Thymus (tissue), 11 donors: ENCODE data around the gene RASGRP4. TPM values are rescaled to one million over a fixed set of nuclear protein-coding genes. Genes with fewer than 3 reads are reported as not detected.

Experiments
- DNase-seq, 9 donors: peaks; one replicate each; pipeline ENCODE4 v3.0.0-alpha.2; 2013; ENCODE audit warnings: low spot score in 9 of 9, low read depth in 6 of 9, missing footprints in 1 of 9
- H3K27ac ChIP-seq, 2 donors: one replicate each; pipeline ENCODE4 v1.5.1; 2013; ENCODE audit warnings: control low read depth in 1 of 2, low read depth in 1 of 2, low read length in 1 of 2, mild to moderate bottlenecking in 1 of 2, moderate library complexity in 1 of 2
- H3K27me3 ChIP-seq, 2 donors: one replicate each; pipeline ENCODE4 v1.5.1; 2013; ENCODE audit warnings: low read length in 1 of 2; ENCODE audit not compliant: control insufficient read depth in 2 of 2, insufficient read depth in 1 of 2
- H3K36me3 ChIP-seq, 2 donors: one replicate each; pipeline ENCODE4 v1.5.1; 2013; ENCODE audit warnings: low read length in 1 of 2, mild to moderate bottlenecking in 1 of 2, moderate library complexity in 1 of 2; ENCODE audit not compliant: control insufficient read depth in 2 of 2, insufficient read depth in 2 of 2
- H3K4me1 ChIP-seq, 2 donors: one replicate each; pipeline ENCODE4 v1.5.1; 2013; ENCODE audit warnings: low read length in 2 of 2; ENCODE audit not compliant: control insufficient read depth in 2 of 2, insufficient read depth in 2 of 2
- H3K4me3 ChIP-seq, 2 donors: one replicate each; pipeline ENCODE4 v1.5.1; 2013; ENCODE audit warnings: low read length in 2 of 2, control low read depth in 1 of 2, mild to moderate bottlenecking in 1 of 2
- H3K9me3 ChIP-seq, 2 donors: one replicate each; pipeline ENCODE4 v1.5.1; 2013; ENCODE audit warnings: low read length in 1 of 2, mild to moderate bottlenecking in 1 of 2; ENCODE audit not compliant: control insufficient read depth in 2 of 2, insufficient read depth in 1 of 2
- WGBS: extraction: QIAGEN DNeasy Blood & Tissue Kit; methylation state at CpG from one replicate; pipeline ENCODE4 v1.1.7; 2013; 5-methylcytosine and 5-hydroxymethylcytosine counted together
- polyA plus RNA-seq: library from polyadenylated mRNA; stranded (reverse); fragments of 200-250 nt; gene quantifications from one replicate; pipeline ENCODE4 v1.2.3, GENCODE V29; 2013
- total RNA-seq: library from RNA; stranded (reverse); fragments of 120-200 nt; gene quantifications from one replicate; pipeline ENCODE4 v1.2.4, GENCODE V29; 2013
- donor health status: healthy.

RASGRP4 gene
- total and polyA plus RNA-seq, 2 donors, result 1.1 to 1.7 TPM

DNA sequence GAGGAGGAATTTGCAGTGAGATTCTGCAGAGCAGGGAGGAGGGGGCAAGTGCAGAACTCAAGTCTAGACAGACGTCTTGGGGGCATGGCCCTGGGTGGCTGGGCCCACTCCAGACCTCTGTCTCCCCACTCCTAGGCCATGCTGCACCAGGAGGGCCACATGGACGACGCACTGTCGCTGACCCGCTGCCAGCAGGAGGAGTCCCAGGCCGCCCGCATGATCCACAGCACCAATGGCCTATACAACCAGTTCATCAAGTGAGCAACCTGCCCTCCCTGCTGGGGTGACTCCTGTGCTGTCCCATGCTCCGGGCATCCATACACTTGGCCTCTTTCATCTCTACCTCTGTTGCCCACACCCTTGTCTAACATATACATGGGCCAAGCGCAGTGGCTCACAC, 25.6 kb upstream of the RASGRP4 start:
- Histone ChIP-seq H3K4me3 (no peak overlapping the region), H3K27ac (no peak overlapping the region), H3K4me1 (no peaks in the 10 kb centered on the region), H3K27me3 (no peaks in the 10 kb centered on the region), H3K36me3 (no peaks in the 10 kb centered on the region), H3K9me3 (peaks cover 0 to 2% of the 10 kb centered on the region in 2 donors)
- 94% methylated on average over 9 of the region's 9 CpGs for WGBS
- no peak for DNase-seq

DNA sequence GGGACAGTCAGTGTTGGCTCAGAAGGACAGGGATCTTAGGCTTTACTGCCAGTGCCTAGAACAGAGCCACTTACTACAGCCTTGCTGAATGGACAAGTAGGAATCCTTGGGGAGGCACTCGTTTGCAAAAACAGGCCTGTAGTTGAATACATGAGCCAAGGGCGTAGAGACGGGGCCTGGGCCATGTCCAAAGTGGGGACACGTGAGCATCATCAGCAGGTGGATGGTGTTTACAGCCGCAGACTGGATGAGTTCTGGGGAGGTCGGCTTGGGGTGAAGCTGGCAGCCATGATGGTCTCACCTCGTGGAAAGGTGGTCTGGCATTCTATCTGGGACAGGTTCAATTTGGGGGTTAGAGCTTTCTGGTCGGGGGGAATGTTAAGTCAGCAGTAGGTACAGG, 25.0 kb upstream of the RASGRP4 start:
- WGBS, result 93% methylated on average over 8 of the region's 8 CpGs
- peaks cover 0 to 2% of the 10 kb centered on the region in 2 donors for H3K9me3 ChIP-seq
- no peaks in the 10 kb centered on the region for H3K36me3 ChIP-seq
- H3K4me1 ChIP-seq, result no peaks in the 10 kb centered on the region
- H3K27me3 ChIP-seq, result no peaks in the 10 kb centered on the region
- no peak overlapping the region for H3K4me3 ChIP-seq
- H3K27ac ChIP-seq, result no peak overlapping the region
- DNase-seq, result no peak

DNA sequence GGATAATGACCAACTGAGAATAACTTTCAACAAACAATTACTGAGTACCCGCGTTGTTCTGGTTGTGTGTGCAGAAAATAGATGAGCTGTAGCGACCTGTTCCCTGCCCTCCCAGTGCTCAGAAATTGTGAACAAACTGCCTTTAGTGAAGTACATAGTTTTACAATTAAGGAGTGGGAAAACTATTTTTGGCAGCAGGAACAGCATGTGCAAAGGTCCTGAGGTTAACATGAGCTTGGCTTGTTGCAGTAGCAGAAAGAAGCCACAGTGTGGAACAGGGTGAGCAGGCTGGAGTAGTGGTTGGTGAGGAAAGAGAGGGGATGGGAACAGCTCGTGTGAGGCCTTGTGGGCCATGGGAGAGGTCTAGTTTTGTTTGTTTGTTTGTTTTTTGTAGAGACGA, 23.5 kb upstream of the RASGRP4 start:
- no peaks in the 10 kb centered on the region for H3K4me1 ChIP-seq
- DNase-seq, result no peak
- H3K27me3 ChIP-seq, result no peaks in the 10 kb centered on the region
- WGBS, result 87% methylated on average over 5 of the region's 5 CpGs
- peaks cover 0 to 2% of the 10 kb centered on the region in 2 donors for H3K9me3 ChIP-seq
- H3K4me3 ChIP-seq, result no peak overlapping the region
- H3K36me3 ChIP-seq, result no peaks in the 10 kb centered on the region
- no peak overlapping the region for H3K27ac ChIP-seq

DNA sequence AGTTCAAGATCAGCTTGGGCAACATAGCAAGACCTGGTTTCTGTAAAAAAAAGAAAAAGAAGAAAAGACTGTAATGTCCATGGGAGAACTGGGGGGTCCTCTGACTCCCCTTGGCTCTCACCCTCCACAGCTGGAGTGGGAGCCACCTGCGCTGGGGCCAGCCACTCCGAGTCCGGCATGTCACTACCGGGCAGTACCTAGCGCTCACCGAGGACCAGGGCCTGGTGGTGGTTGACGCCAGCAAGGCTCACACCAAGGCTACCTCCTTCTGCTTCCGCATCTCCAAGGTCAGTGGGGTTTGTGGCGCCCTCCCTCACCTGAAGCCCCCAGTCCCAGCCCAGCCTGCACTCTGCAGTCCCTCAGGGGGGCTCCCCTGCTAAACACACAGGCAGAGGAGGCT, 22.2 kb upstream of the RASGRP4 start:
- WGBS, result 97% methylated on average over 9 of the region's 9 CpGs
- peaks cover 0 to 2% of the 10 kb centered on the region in 2 donors for H3K9me3 ChIP-seq
- no peaks in the 10 kb centered on the region for H3K4me1 ChIP-seq
- no peaks in the 10 kb centered on the region for H3K27me3 ChIP-seq
- H3K36me3 ChIP-seq, result no peaks in the 10 kb centered on the region
- no peak for DNase-seq
- H3K4me3 ChIP-seq, result no peak overlapping the region
- no peak overlapping the region for H3K27ac ChIP-seq

DNA sequence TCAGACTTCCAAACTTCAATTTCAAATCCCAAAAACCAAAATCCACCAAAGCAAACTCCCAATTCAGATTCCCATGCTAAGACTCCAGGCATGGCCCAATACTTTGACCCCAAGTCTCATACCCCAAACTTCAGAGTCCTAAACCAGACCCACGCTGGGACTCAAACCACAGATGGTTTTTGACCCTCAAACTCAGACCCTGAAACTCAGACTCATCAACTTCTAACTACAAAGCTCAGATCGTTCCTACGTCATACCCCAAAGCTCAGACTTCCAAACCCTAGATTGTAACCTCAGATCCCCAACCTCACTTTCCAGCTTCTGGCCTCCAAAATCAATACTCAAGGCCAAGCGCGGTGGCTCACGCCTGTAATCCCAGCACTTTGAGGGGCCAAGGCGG, 19.3 kb upstream of the RASGRP4 start:
- no peak overlapping the region for H3K27ac ChIP-seq
- no peaks in the 10 kb centered on the region for H3K9me3 ChIP-seq
- H3K36me3 ChIP-seq, result no peaks in the 10 kb centered on the region
- no peaks in the 10 kb centered on the region for H3K27me3 ChIP-seq
- DNase-seq, result no peak
- WGBS, result 96% methylated on average over 7 of the region's 7 CpGs
- H3K4me3 ChIP-seq, result no peak overlapping the region
- no peaks in the 10 kb centered on the region for H3K4me1 ChIP-seq

DNA sequence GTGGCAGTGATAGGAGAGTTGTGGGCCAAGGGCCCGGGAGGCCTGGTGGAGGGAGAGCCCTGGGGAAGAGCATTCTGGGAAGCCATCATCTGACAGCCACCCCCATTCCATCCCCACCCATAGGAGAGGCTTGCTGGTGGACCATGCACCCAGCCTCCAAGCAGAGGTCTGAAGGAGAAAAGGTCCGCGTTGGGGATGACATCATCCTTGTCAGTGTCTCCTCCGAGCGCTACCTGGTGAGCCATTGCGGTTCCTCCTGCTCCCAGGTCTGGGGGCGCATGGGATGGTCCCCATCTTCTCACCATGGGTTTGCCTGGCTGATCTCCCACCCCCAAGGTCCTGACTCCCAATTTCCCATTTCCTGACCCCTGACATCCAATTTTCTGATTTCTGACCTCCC, 18.0 kb upstream of the RASGRP4 start:
- Histone ChIP-seq H3K4me3 (no peak overlapping the region), H3K27me3 (no peaks in the 10 kb centered on the region), H3K36me3 (no peaks in the 10 kb centered on the region), H3K4me1 (no peaks in the 10 kb centered on the region), H3K9me3 (no peaks in the 10 kb centered on the region), H3K27ac (no peak overlapping the region)
- DNase-seq, result no peak
- 97% methylated on average over 7 of the region's 7 CpGs for WGBS

DNA sequence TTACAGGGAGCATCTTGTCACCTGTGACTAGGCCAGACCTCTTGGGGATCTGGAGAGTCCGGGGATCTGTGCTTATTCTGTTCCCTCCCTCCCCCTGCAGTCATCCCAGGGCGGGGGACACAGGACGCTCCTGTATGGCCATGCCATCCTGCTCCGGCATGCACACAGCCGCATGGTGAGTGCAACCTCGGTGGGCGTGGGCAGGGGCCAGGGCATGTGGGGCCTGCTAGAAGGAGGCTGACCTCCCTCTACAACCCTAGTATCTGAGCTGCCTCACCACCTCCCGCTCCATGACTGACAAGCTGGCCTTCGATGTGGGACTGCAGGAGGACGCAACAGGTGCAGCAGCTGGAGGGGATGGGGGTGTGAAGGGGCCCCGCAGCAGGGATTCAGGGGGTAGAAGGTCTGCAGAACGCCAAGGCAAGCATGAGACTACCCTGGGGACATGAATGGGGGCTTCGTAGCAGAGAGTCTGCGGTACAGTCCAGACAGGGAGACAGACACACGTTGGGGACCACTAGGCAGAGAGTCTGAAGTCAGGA, 17.5 kb upstream of the RASGRP4 start:
- H3K36me3 ChIP-seq, result no peaks in the 10 kb centered on the region
- 94% methylated on average over 15 of the region's 15 CpGs for WGBS
- H3K4me3 ChIP-seq, result no peak overlapping the region
- H3K4me1 ChIP-seq, result no peaks in the 10 kb centered on the region
- no peak for DNase-seq
- H3K9me3 ChIP-seq, result no peaks in the 10 kb centered on the region
- H3K27ac ChIP-seq, result no peak overlapping the region
- no peaks in the 10 kb centered on the region for H3K27me3 ChIP-seq

DNA sequence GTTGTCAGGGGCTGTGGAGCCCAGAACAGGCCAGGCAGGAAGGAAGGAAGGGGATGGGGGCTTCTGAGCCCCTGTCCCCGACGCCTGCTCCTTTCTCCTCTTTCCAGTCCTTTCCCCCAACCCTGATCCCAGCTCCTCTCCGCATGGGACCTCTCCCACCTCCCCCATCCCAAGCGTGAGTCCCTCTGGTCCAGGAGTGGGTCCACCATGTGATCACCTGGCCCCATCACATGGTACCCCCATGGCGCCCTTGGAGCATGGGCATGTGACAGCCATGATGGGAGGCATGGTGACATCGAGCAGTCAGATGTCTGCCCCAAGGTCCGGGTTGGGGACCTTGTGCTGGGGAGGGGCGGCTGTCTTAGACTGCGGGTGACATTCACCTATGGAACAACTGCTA, 16.7 kb upstream of the RASGRP4 start:
- Histone ChIP-seq H3K9me3 (no peaks in the 10 kb centered on the region), H3K27ac (no peak overlapping the region), H3K4me3 (no peak overlapping the region), H3K36me3 (no peaks in the 10 kb centered on the region), H3K27me3 (no peaks in the 10 kb centered on the region), H3K4me1 (no peaks in the 10 kb centered on the region)
- WGBS, result 94% methylated on average over 9 of the region's 9 CpGs
- DNase-seq, result no peak

DNA sequence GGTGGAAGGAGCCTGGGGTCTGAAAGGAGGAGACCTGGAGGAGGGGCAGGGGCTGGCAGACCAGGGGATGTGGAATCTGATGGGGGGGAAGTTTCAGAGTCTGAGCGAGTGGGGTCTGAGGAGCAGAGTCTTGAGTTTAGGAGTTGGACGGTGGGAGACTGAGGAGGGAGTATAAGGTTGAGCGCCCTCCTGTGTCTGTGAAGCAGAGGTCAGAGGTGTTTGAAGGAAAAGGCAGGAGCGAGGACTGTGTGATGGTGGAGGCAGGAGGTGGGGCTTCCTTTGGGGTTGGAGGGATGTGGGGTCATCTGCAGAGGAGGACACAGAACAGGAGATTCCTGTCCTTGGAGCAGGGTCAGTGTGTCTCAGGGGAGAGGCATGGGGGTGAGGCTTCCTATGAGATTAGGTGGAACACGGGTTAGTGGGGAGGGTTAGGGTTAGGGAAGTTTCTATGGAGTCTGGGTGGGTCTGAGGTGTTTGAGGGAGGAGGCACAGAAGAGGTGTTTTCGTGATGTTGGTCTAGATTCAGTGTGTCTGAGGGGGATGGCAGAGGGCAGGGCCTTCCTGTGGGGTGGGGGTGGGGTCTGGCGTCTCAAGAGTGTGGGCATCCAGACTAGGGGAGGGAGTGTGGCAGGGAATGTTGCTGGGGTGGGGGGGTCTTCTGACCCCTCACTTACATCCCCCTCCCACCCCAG, 15.8 kb upstream of the RASGRP4 start:
- no peaks in the 10 kb centered on the region for H3K27me3 ChIP-seq
- H3K9me3 ChIP-seq, result no peaks in the 10 kb centered on the region
- no peak overlapping the region for H3K27ac ChIP-seq
- H3K36me3 ChIP-seq, result no peaks in the 10 kb centered on the region
- 60% methylated on average over 7 of the region's 7 CpGs for WGBS
- no peaks in the 10 kb centered on the region for H3K4me1 ChIP-seq
- DNase-seq, result no peak
- H3K4me3 ChIP-seq, result no peak overlapping the region
